ENCODE measurements around the gene CHADL. TPM values are rescaled to one million over a fixed set of nuclear protein-coding genes. Genes with fewer than 3 reads are reported as not detected.

CHADL gene
- total and polyA plus RNA-seq, 2 of the 8 experiments (the other 6 are each of a cell fraction or from before 2014, with no cell fraction given): 0.78 to 1.4 TPM

DNA sequence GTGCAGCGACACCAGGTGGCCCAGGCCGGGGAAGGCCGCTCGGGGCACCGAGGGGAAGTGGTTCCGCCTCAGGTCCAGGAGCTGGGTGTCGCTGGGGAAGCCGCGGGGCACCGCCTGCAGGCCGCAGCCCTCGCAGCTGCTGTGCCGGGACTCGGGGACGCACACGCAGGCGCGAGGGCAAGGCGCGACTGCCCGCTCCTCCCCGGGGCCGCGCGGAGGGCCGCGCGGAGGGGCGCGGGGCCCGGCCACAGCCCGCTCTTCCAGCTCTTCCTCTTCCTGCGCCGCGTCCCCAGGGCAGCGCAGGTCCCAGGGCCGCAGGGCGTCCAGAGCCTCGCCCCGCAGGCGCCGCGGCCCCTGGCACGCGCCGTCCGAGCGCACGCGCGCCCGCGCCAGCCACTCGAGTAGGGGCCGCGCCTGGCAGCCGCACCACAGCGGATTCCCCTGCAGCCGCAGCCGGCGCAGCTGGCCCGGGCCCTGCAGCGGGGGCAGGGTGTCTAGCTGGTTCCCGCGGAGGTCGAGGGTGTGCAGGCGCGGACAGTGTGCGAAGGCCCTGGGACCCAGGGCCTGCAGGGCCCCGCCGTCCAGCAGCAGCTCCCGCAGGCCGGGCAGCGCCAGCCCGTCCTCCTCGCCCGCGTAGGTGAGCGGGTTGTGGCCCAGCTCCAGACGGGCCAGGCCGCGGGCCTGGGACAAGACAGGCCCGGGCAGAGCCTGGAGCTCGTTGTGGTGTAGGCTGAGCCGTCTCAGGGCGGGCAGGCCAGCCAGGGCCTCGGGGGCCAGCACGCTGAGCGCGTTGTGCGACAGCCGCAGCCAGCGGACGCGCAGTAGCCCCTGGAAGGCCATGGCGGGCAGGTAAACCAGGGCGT is 2.8 kb downstream of the CHADL start (continued):
- TF ChIP-seq NANOG (IDR thresholded peaks at IDR 0.05; ENCODE audit: insufficient read depth, low read depth, low read length, poor library complexity, severe bottlenecking): no peak
